GM23248 (cell line): ENCODE results near the gene MPZL3. TPM values are rescaled to one million over a fixed set of nuclear protein-coding genes. Genes with fewer than 3 reads are reported as not detected.
A peak's percentile ranks its signal among the peaks of the same experiment; 100 is the strongest.

Experiments
- DNase-seq: peaks from one replicate; pipeline ENCODE4 v3.0.0-alpha.2; 2015
- H2AFZ ChIP-seq: fragments of 200-600 bp; sonication (generic); 2 replicates; pipeline ENCODE4 v1.6.1; 2016; ENCODE audit warnings: antibody characterized with exemption
- H3F3A ChIP-seq: fragments of 200-600 bp; sonication (generic); 2 replicates; pipeline ENCODE4 v1.6.1; 2016; ENCODE audit warnings: mild to moderate bottlenecking, antibody characterized with exemption, mixed run types; ENCODE audit not compliant: insufficient read depth
- H3K27ac ChIP-seq: fragments of 200-600 bp; sonication (generic); 2 replicates; pipeline ENCODE4 v1.5.1; 2016; ENCODE audit warnings: mild to moderate bottlenecking
- H3K27me3 ChIP-seq: fragments of 200-600 bp; sonication (generic); replicated peaks from 2 replicates; pipeline ENCODE4 v1.6.1; 2016; ENCODE audit warnings: mild to moderate bottlenecking; ENCODE audit not compliant: insufficient read depth
- H3K36me3 ChIP-seq: fragments of 200-600 bp; sonication (generic); 2 replicates; pipeline ENCODE4 v1.6.1; 2016; ENCODE audit warnings: low read depth, mild to moderate bottlenecking
- H3K4me1 ChIP-seq: fragments of 200-600 bp; sonication (generic); 2 replicates; pipeline ENCODE4 v1.6.1; 2016; ENCODE audit warnings: mild to moderate bottlenecking; ENCODE audit not compliant: insufficient read depth
- H3K4me2 ChIP-seq: fragments of 200-600 bp; sonication (generic); one replicate; pipeline ENCODE4 v1.6.1; 2016; ENCODE audit warnings: mild to moderate bottlenecking; ENCODE audit not compliant: unreplicated experiment
- H3K4me3 ChIP-seq: fragments of 200-600 bp; sonication (generic); 2 replicates; pipeline ENCODE4 v1.5.1; 2016; ENCODE audit warnings: mild to moderate bottlenecking
- H3K79me2 ChIP-seq: fragments of 200-600 bp; sonication (generic); 2 replicates; pipeline ENCODE4 v1.6.1; 2016; ENCODE audit warnings: mild to moderate bottlenecking; ENCODE audit not compliant: insufficient read depth
- H3K9ac ChIP-seq: fragments of 200-600 bp; sonication (generic); 2 replicates; pipeline ENCODE4 v1.6.1; 2016; ENCODE audit warnings: mild to moderate bottlenecking
- H3K9me2 ChIP-seq: fragments of 200-600 bp; sonication (generic); 2 replicates; pipeline ENCODE4 v1.6.1; 2016; ENCODE audit warnings: mixed run types, mild to moderate bottlenecking, moderate library complexity; ENCODE audit not compliant: insufficient read depth
- H3K9me3 ChIP-seq: fragments of 200-600 bp; sonication (generic); one replicate; pipeline ENCODE4 v1.6.1; 2017; ENCODE audit warnings: low read depth
- H4K20me1 ChIP-seq: fragments of 200-600 bp; sonication (generic); 2 replicates; pipeline ENCODE4 v1.6.0; 2016; ENCODE audit not compliant: insufficient read depth
- EZH2 ChIP-seq: fragments of 200-600 bp; sonication (generic); IDR thresholded peaks from 2 replicates; pipeline ENCODE4 v1.6.1; 2018; ENCODE audit warnings: antibody characterized with exemption, mild to moderate bottlenecking; ENCODE audit not compliant: insufficient read depth, poor library complexity, severe bottlenecking
- EZH2phosphoT487 ChIP-seq: fragments of 200-600 bp; sonication (generic); IDR thresholded peaks from 2 replicates; pipeline ENCODE4 v1.6.1; 2018; ENCODE audit warnings: antibody characterized with exemption, moderate library complexity, mild to moderate bottlenecking, low read depth; ENCODE audit not compliant: insufficient read depth
- WGBS, 2 experiments: methylation state at CpG; one replicate each; pipeline ENCODE4 v1.1.6; 2015 to 2017; ENCODE audit warnings: low lambda C conversion rate in 2 of 2, low coverage in 1 of 2; ENCODE audit errors: missing lambda C conversion rate in 2 of 2; 5-methylcytosine and 5-hydroxymethylcytosine counted together
- in situ Hi-C: fragments of 300-500 bp; cut with MboI; formaldehyde crosslinking; loops from 2 replicates; pipeline ENCODE4 v1.15.0; 2020
- polyA plus RNA-seq: library from polyadenylated mRNA; unstranded; fragments of >200 nt; fragmentation: Nextera tagmentation; extraction: Ambion mirVana; gene quantifications from 2 replicates; pipeline ENCODE4 v1.2.1, GENCODE V29; 2016
- total RNA-seq: library from RNA; depleted of rRNA; stranded (reverse); fragments of >200 nt; shearing (Covaris generic); gene quantifications from 2 replicates; pipeline ENCODE4 v1.2.3, GENCODE V29; 2014

Gene MPZL3
- total and polyA plus RNA-seq, 2 experiments from 2014 or later: 0.78 to 1.3 TPM

DNA sequence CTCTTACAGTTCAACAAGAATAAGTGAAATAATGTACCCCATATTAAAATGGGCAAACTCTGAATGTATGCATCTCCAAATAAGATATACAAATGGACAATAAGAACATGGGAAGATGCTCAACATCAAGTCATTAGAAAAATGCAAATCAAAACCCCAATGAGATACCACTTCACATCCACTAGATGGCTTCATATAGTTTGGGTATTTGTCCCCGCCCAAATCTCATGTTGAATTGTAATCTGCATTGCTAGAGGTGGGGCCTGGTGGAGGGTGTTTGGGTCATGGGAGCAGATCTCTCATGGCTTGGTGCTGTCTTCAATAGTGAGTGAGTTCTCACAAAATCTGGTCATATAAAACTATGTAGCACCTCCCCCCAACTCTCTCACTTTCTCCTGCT is 6.2 kb upstream of the MPZL3 start:
- Histone ChIP-seq H2AFZ (no peak overlapping the region), H3K27me3 (peaks cover 9% of the 10 kb centered on the region), H3F3A (no peaks in the 10 kb centered on the region), H4K20me1 (no peaks in the 10 kb centered on the region), H3K9ac (no peak overlapping the region), H3K4me3 (no peak overlapping the region), H3K9me3 (no peaks in the 10 kb centered on the region), H3K27ac (no peak overlapping the region), H3K4me1 (no peaks in the 10 kb centered on the region), H3K79me2 (no peaks in the 10 kb centered on the region), H3K4me2 (no peak overlapping the region), H3K36me3 (no peaks in the 10 kb centered on the region), H3K9me2 (no peaks in the 10 kb centered on the region)
- no peak for DNase-seq
- TF ChIP-seq EZH2phosphoT487 (no peak), EZH2 (no peak)
- WGBS, 2 experiments: 0% methylated on average over 1 of the region's 1 CpG
- in situ Hi-C loops: no loop called here

DNA sequence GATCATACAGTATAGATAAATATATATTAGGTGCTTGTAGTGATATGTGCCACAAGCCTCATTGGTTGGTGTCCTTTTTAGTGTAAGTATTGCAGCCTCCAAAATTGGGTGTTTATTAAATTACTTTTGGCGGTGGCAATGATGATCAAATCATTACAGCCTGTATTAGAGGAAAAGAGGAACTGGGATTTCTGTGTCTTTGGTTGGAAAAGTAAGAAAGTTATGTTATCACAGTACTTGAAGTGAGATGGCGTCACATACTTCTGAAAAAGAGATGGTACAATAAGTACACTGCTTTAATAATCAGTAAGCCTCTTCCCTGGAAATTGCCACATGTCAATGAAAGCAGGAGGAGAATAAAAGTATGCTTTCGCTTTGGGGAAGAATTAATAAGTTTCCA is 523 bp upstream of the MPZL3 start:
- no peak for DNase-seq
- Histone ChIP-seq H3K9me2 (no peaks in the 10 kb centered on the region), H3K36me3 (no peaks in the 10 kb centered on the region), H3K4me2 (peak overlapping the region; percentile 63), H3K27ac (no peak overlapping the region), H3K4me3 (peak overlapping the region; percentile 78), H2AFZ (peak overlapping the region; percentile 92), H3K4me1 (0 out of 2 replicates have a peak, but pooled peaks cover 3% of the 10 kb centered on the region), H3F3A (no peaks in the 10 kb centered on the region), H3K9ac (no peak overlapping the region), H3K9me3 (no peaks in the 10 kb centered on the region), H3K27me3 (0 out of 2 replicates have a peak, but pooled peaks cover 3% of the 10 kb centered on the region), H3K79me2 (no peaks in the 10 kb centered on the region), H4K20me1 (no peaks in the 10 kb centered on the region)
- WGBS, 2 experiments: 80 to 87% methylated on average over 3 of the region's 3 CpGs
- in situ Hi-C loops: no loop called here
- TF ChIP-seq EZH2: no peak
- no peak for TF ChIP-seq EZH2phosphoT487

DNA sequence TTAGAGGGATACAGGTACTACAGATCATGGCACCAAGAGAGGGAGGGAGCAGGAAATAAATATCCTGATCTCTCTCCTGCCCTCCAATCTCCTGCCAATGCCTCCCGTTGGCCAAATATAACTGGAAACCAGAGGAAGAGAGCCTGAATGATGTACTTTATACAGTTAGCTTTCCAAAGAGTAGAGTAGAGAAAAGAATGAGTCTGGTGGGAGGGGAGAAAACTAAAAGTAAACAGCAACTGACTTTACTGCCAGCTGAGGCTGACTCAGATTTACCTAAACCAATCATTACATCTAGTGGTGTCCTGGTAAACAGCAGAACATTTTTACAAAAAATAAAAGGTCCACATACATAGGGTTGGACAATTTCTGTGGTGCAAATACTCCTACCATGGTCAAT is 5.1 kb downstream of the MPZL3 start:
- Histone ChIP-seq H3K36me3 (no peaks in the 10 kb centered on the region), H3K9me2 (no peaks in the 10 kb centered on the region), H3F3A (no peaks in the 10 kb centered on the region), H3K27me3 (no peaks in the 10 kb centered on the region; the same call in 1 of the 2 replicates), H3K9ac (no peak overlapping the region), H3K4me2 (no peak overlapping the region), H3K27ac (no peak overlapping the region), H3K4me3 (no peak overlapping the region), H3K9me3 (no peaks in the 10 kb centered on the region), H2AFZ (no peak overlapping the region), H4K20me1 (no peaks in the 10 kb centered on the region), H3K4me1 (no peaks in the 10 kb centered on the region), H3K79me2 (no peaks in the 10 kb centered on the region)
- in situ Hi-C loops: no loop called here
- no peak for DNase-seq
- TF ChIP-seq EZH2 (no peak), EZH2phosphoT487 (no peak)
- WGBS, 2 experiments: 33 to 36% methylated on average over 1 of the region's 1 CpG

DNA sequence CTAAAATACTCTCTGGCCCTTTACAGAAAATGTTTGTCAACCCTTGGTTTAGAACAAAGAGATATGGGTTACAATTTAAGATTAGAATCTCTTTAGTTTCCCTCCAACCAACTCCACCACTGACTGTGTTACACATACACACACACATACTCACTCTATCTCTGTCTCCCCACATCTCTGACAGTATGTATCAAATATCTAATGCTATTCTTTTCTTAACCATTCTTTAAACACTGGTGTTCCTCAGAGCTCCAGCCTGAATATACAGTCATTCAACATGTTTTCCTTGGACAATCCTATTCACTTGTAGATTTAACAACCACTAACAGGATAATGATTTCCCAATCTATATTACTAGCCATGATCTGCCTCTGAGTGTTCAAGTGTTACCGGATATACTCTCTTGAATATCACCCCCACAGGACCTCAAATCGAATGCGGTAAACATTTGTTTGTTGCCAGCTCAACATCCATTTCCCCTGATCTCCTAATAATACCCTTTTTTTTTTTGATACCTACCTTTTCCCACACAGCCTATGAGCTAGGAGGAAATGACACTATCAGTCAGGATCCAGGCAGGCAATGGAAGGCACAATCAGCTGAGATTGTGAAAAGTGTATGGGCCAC is 6.1 kb downstream of the MPZL3 start:
- DNase-seq: no peak
- peaks cover 7% of the 10 kb centered on the region for H3K4me1 ChIP-seq
- H2AFZ ChIP-seq: no peak overlapping the region
- no peaks in the 10 kb centered on the region; the same call in 1 of the 2 replicates for H3K27me3 ChIP-seq
- H3K79me2 ChIP-seq: no peaks in the 10 kb centered on the region
- H4K20me1 ChIP-seq: no peaks in the 10 kb centered on the region
- H3K9me2 ChIP-seq: no peaks in the 10 kb centered on the region
- H3K9ac ChIP-seq: no peak overlapping the region
- in situ Hi-C loops: no loop called here
- TF ChIP-seq EZH2phosphoT487 (no peak), EZH2 (no peak)
- 82 to 89% methylated on average over 3 of the region's 3 CpGs for WGBS, 2 experiments
- no peaks in the 10 kb centered on the region for H3K36me3 ChIP-seq
- no peak overlapping the region for H3K4me3 ChIP-seq
- H3K4me2 ChIP-seq: no peak overlapping the region
- no peaks in the 10 kb centered on the region for H3F3A ChIP-seq
- no peak overlapping the region for H3K27ac ChIP-seq
- no peaks in the 10 kb centered on the region for H3K9me3 ChIP-seq
